Common myeloid progenitor, CD34-positive (primary cell): ENCODE results near the gene COX6B2.

ENCODE experiments used
- CTCF ChIA-PET: fragments of 350-600 bp; sonication (Branson Sonifier 250); formaldehyde crosslinking; loops from one replicate; lab custom pipeline; 2021; ENCODE audit warnings: antibody characterized with exemption; lab: Charles Lee
- POLR2A ChIA-PET: fragments of 350-600 bp; sonication (Branson Sonifier 250); formaldehyde crosslinking; loops from one replicate; lab custom pipeline; 2021; ENCODE audit warnings: antibody characterized with exemption; lab: Charles Lee
- DNase-seq, 3 donors: peaks; one replicate each; pipeline versions ENCODE4 v3.0.0 to v3.0.0-alpha.2; 2013
- H3K27ac ChIP-seq, 2 experiments: 1 replicate in 1 of 2; 2 replicates in 1 of 2; pipeline ENCODE4 v1.7.0; 2013; ENCODE audit warnings: inconsistent platforms in 2 of 2, low read length in 2 of 2, mild to moderate bottlenecking in 2 of 2, low read depth in 1 of 2, moderate library complexity in 1 of 2; ENCODE audit not compliant: severe bottlenecking in 2 of 2, insufficient read depth in 1 of 2, poor library complexity in 1 of 2
- H3K27me3 ChIP-seq, 5 experiments: replicated peaks in 2 of 5; 1 replicate in 3 of 5; 2 replicates in 2 of 5; pipeline versions ENCODE4 v1.6.1 to v1.7.0; 2013; ENCODE audit warnings: low read length in 4 of 5, mild to moderate bottlenecking in 2 of 5, moderate library complexity in 2 of 5, inconsistent platforms in 1 of 5; ENCODE audit not compliant: insufficient read depth in 5 of 5, control insufficient read depth in 4 of 5
- H3K36me3 ChIP-seq, 4 experiments: 1 replicate in 2 of 4; 2 replicates in 2 of 4; pipeline versions ENCODE4 v1.6.1 to v1.7.0; 2013; ENCODE audit warnings: low read length in 3 of 4, control low read depth in 1 of 4, mild to moderate bottlenecking in 1 of 4; ENCODE audit not compliant: control insufficient read depth in 4 of 4, insufficient read depth in 4 of 4
- H3K4me1 ChIP-seq, 4 experiments: 1 replicate in 3 of 4; 2 replicates in 1 of 4; pipeline versions ENCODE4 v1.6.1 to v1.7.1; 2013; ENCODE audit warnings: low read length in 3 of 4, mild to moderate bottlenecking in 3 of 4, control low read depth in 1 of 4, inconsistent platforms in 1 of 4, moderate library complexity in 1 of 4; ENCODE audit not compliant: control insufficient read depth in 4 of 4, insufficient read depth in 4 of 4; ENCODE audit errors: control extremely low read depth in 1 of 4
- H3K4me3 ChIP-seq, 7 experiments: 1 replicate in 4 of 7; 2 replicates in 3 of 7; pipeline versions ENCODE4 v1.5.1 to v1.7.0; 2013; ENCODE audit warnings: mild to moderate bottlenecking in 7 of 7, low read length in 6 of 7, moderate library complexity in 6 of 7, inconsistent platforms in 2 of 7, low read depth in 2 of 7, control low read depth in 1 of 7; ENCODE audit not compliant: insufficient read depth in 4 of 7, control insufficient read depth in 1 of 7; ENCODE audit errors: extremely low read depth in 1 of 7
- H3K9me3 ChIP-seq, 5 experiments: 1 replicate in 4 of 5; 2 replicates in 1 of 5; pipeline versions ENCODE4 v1.6.1 to v1.7.1; 2013; ENCODE audit warnings: low read length in 4 of 5, mild to moderate bottlenecking in 2 of 5, inconsistent platforms in 1 of 5, low read depth in 1 of 5, moderate library complexity in 1 of 5; ENCODE audit not compliant: control insufficient read depth in 4 of 5, insufficient read depth in 2 of 5; ENCODE audit errors: control extremely low read depth in 1 of 5
- WGBS: methylation state at CpG from one replicate; pipeline ENCODE4 v1.1.5; 2013; ENCODE audit not compliant: insufficient coverage; 5-methylcytosine and 5-hydroxymethylcytosine counted together

Gene COX6B2

DNA sequence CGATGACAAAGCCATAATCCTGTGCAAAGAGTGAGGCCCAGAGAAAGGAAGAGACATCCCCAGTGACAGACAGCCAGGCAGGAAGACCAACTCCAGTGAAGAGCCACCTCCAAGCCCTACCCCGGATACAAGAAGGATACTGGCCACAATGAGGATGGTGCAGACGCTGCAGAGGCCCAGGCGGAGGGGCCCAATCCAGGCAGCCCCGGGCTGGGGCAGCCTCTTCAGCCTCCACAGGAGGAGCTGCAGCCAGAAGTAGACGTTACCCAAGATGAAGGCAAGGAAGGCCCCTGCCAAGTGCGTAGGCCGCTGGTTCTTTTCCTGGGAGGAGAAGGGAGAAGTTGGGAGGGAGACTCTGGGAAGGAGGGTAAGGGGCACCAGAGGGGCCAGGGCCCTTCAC, 37.9 kb downstream of the COX6B2 start:
- WGBS = 95% methylated on average over 8 of the region's 8 CpGs
- Histone ChIP-seq H3K9me3 (peaks cover 0 to 2% (median 0%) of the 10 kb centered on the region in 5 experiments), H3K4me3 (no peak overlapping the region), H3K4me1 (peaks cover 0 to 19% (median 13%) of the 10 kb centered on the region in 4 experiments), H3K27me3 (no peaks in the 10 kb centered on the region), H3K36me3 (peaks cover 0 to 21% (median 7%) of the 10 kb centered on the region in 4 experiments), H3K27ac (no peak overlapping the region)
- ChIA-PET CTCF (no interaction called here), POLR2A (no interaction called here)
- no peak for DNase-seq

DNA sequence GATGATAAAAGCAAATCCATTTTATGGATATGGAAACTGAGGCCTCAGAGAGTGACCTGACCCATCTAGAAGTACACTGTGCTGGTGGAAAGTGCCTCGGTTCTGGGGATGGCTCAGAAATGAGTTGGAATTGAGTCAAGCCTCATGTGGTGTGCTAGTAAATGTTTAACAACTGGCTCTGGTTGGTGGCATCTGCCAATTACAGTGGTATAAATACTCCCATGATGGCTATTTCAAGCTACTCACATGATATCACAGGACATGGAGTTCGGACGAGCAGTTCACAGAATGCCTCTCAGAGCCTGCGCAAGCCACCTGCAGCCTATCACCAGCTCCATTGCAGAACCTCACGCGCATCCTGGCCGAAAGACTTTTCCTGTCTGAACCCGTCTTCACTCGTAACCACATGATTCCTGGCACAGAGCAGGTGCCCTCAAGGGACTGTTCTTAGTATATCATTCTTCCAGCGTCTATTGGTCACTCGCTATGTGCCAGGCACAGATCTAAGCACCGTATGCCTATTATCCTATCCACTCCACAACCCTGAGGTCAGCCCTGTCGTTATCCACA, 38.5 kb downstream of the COX6B2 start:
- WGBS = 94% methylated on average over 12 of the region's 13 CpGs
- H3K4me1 ChIP-seq = peaks cover 0 to 13% (median 7%) of the 10 kb centered on the region in 4 experiments
- no peak overlapping the region for H3K4me3 ChIP-seq
- no peak overlapping the region for H3K27ac ChIP-seq
- no peaks in the 10 kb centered on the region for H3K27me3 ChIP-seq
- ChIA-PET CTCF (no interaction called here), POLR2A (no interaction called here)
- H3K9me3 ChIP-seq = peaks cover 0 to 2% (median 0%) of the 10 kb centered on the region in 5 experiments
- H3K36me3 ChIP-seq = peaks cover 0 to 21% (median 7%) of the 10 kb centered on the region in 4 experiments
- no peak for DNase-seq

DNA sequence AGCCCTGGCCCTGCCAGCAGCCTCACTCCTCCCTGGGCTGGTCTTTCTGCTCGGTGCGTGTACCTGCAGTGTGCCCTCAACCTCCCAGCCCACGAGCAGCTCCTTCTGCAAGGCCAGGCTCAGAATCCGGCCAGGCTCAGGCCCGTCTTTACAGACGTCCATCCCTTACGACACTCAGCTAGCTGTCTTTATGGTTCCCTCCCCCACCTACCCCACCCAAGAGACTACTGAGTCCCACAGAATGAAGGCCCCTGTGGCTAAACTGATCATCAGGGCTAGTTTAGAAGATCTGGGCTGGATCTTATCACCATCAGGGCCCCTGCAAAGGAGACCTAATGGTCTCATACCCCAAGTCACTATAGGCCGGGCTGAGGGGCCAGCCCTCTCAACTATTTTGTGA, 40.1 kb downstream of the COX6B2 start:
- H3K4me3 ChIP-seq = no peak overlapping the region
- peaks cover 0 to 27% (median 8%) of the 10 kb centered on the region in 4 experiments for H3K36me3 ChIP-seq
- DNase-seq = no peak
- no peaks in the 10 kb centered on the region for H3K4me1 ChIP-seq
- ChIA-PET CTCF (interaction anchor here (0.9 kb wide), 1 partner anchor 34 kb away, joined by 4 read pairs; no protein-coding TSS in a partner anchor), POLR2A (no interaction called here)
- 97% methylated on average over 4 of the region's 8 CpGs for WGBS
- no peaks in the 10 kb centered on the region for H3K27me3 ChIP-seq
- H3K9me3 ChIP-seq = peaks cover 0 to 2% (median 0%) of the 10 kb centered on the region in 5 experiments
- H3K27ac ChIP-seq = no peak overlapping the region

DNA sequence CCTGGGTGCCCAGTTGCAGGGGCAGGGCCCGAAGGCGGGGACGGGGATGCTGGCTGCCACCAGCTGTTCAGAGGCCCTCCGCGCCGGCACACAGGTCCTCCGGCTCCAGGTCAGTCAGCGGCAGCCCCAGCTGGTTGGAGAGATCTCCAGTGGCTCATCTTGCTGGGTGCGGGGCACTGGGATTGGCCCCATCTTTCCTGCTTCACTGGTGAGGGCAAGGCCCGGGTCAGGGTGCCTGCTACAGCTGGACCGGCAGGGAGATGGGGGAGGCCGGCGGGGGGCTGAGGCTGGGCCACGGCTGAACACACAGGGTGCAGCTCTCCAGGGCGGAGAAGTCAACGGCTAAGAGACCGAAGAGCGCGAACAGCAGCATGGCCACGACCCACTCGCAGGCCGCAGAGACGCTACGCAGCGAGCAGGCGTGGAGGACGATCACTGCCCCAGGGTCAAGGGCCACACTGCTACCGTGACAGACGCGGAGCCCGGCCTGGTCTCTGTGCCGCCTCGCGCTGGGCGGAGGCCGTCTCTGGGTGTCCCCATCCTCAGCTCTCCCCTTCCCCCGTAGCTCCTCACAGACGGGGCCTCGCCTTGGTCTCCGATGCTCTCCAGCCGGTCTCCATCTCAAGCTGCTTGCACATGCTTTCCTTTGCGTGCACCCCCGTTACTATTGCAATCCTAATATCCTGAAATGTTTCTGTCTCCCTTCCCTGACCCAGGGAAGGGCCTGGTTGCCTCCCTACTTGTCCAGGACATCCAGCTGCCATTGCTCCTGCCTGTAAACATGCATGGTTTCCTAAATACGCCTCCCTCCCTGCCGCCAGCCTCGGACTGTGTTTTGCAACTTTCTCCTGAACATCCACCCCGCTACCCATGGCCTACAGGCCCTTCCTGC, 41.7 kb downstream of the COX6B2 start:
- WGBS = 97% methylated on average over 46 of the region's 47 CpGs
- H3K4me3 ChIP-seq = no peak overlapping the region
- H3K27ac ChIP-seq = no peak overlapping the region
- POLR2A ChIA-PET = interaction anchor here (1.0 kb wide), 1 partner anchor 11 kb away, joined by 4 read pairs; no protein-coding TSS in a partner anchor
- H3K36me3 ChIP-seq = peaks cover 0 to 34% (median 10%) of the 10 kb centered on the region in 4 experiments
- CTCF ChIA-PET = interaction anchor here (1.0 to 1.2 kb wide), 2 partner anchors 11 to 105 kb away, joined by 3 read pairs; no protein-coding TSS in a partner anchor
- H3K4me1 ChIP-seq = no peaks in the 10 kb centered on the region
- peaks cover 0 to 2% (median 0%) of the 10 kb centered on the region in 5 experiments for H3K9me3 ChIP-seq
- no peak for DNase-seq
- H3K27me3 ChIP-seq = no peaks in the 10 kb centered on the region

DNA sequence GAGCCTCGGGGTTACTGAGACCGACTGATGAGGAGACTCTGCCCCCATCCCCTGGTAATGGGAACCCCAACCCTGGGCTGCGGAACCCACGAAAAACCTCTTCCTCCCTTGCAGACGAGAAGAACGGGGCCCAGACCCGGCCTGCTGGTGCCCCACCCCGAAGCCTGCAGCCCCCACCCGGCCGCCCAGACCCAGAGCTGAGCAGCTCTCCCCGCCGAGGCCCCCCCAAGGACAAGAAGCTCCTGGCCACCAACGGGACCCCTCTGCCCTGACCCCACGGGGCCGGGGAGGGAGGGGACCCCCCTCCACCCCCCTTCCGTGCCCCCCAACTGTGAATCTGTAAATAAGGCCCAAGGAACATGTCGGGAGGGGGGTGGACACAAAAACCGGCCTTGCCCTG, 42.7 kb downstream of the COX6B2 start:
- Histone ChIP-seq H3K4me1 (no peaks in the 10 kb centered on the region), H3K36me3 (peaks cover 0 to 32% (median 10%) of the 10 kb centered on the region in 4 experiments), H3K4me3 (no peak overlapping the region), H3K27ac (no peak overlapping the region), H3K9me3 (peaks cover 0 to 2% (median 0%) of the 10 kb centered on the region in 5 experiments), H3K27me3 (no peaks in the 10 kb centered on the region)
- 88% methylated on average over 10 of the region's 18 CpGs for WGBS
- ChIA-PET POLR2A (no interaction called here), CTCF (interaction anchor here (0.6 to 1.9 kb wide), 2 partner anchors 10 to 27 kb away, joined by 3 to 7 read pairs; no protein-coding TSS in a partner anchor)
- DNase-seq = no peak

DNA sequence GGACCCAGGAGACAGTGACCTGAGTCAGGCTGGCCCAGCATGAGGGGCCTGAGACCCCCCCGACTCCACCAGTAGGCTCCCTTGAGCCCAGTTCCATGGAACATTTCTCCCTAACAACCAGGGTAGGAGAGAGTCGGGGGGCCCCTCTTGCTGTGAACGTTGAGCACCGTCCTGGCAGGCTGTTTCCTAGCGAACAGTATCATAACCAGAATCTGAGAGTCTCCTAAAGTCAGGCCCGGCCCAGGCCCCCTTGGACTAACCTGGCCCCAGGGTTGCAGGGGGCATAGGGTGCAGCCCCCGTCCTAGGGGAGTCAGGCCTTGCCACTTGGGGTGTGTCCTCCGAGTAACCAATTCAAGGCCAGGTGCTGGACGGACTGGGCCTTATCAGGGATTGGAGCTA, 43.1 kb downstream of the COX6B2 start:
- WGBS = 96% methylated on average over 9 of the region's 9 CpGs
- DNase-seq = no peak
- Histone ChIP-seq H3K9me3 (peaks cover 0 to 2% (median 0%) of the 10 kb centered on the region in 5 experiments), H3K4me1 (no peaks in the 10 kb centered on the region), H3K27ac (no peak overlapping the region), H3K27me3 (no peaks in the 10 kb centered on the region), H3K4me3 (no peak overlapping the region), H3K36me3 (peaks cover 0 to 32% (median 9%) of the 10 kb centered on the region in 4 experiments)
- ChIA-PET POLR2A (no interaction called here), CTCF (interaction anchor here (0.6 to 1.9 kb wide), 2 partner anchors 10 to 27 kb away, joined by 3 to 7 read pairs; no protein-coding TSS in a partner anchor)
